Measurements from ENCODE around the gene XYLB.

DNA sequence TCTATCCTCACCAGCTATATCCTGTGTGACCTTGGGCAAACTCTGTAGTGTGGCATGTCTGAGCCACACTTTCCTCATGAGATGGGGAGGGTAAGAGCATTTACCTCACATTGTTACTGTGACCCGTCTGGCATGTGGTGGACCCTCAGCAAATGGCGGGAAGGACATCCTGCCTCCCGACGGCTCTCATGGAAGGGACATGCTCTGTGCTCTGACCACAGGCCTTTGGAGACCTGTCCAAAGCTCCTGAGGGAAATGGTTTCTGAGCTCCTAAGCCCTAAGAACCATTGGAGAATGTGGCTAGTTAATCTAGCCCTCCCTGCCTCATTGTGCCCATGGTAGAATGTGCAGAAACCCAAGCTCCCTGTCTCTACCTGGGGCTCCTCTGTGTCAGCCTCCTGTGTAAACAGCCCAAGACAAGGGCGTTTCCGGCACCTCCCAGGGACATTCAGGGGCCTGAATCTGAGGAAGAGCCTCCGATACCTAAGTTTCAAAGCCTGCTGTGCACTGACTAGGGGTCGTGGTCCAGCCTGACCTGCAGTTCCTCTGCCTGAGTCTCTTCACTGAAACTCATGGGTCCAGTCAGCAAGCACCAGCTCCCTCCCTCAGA, 29.0 kb downstream of the XYLB start:
- TF ChIP-seq CTCF (IDR thresholded peaks at IDR 0.05) (no peak), RAD21 (IDR thresholded peaks at IDR 0.05; ENCODE audit: low read length) (no peak), EZH2phosphoT487 (IDR thresholded peaks at IDR 0.05; ENCODE audit: borderline replicate concordance, low read depth) (no peak), POLR2AphosphoS5 (IDR thresholded peaks at IDR 0.05; ENCODE audit: low read depth, low read length) (no peak), EP300 (IDR thresholded peaks at IDR 0.05; ENCODE audit: borderline replicate concordance in 1 of 2, low read depth in 1 of 2, low read length in 1 of 2) (no peak), SMC3 (IDR thresholded peaks at IDR 0.05; ENCODE audit: low read depth, low read length) (no peak), MAX (IDR thresholded peaks at IDR 0.05; ENCODE audit: low read depth) (no peak), NFIC (IDR thresholded peaks at IDR 0.05; ENCODE audit: borderline replicate concordance) (no peak)
- TF ChIP-seq, protein P1, sequence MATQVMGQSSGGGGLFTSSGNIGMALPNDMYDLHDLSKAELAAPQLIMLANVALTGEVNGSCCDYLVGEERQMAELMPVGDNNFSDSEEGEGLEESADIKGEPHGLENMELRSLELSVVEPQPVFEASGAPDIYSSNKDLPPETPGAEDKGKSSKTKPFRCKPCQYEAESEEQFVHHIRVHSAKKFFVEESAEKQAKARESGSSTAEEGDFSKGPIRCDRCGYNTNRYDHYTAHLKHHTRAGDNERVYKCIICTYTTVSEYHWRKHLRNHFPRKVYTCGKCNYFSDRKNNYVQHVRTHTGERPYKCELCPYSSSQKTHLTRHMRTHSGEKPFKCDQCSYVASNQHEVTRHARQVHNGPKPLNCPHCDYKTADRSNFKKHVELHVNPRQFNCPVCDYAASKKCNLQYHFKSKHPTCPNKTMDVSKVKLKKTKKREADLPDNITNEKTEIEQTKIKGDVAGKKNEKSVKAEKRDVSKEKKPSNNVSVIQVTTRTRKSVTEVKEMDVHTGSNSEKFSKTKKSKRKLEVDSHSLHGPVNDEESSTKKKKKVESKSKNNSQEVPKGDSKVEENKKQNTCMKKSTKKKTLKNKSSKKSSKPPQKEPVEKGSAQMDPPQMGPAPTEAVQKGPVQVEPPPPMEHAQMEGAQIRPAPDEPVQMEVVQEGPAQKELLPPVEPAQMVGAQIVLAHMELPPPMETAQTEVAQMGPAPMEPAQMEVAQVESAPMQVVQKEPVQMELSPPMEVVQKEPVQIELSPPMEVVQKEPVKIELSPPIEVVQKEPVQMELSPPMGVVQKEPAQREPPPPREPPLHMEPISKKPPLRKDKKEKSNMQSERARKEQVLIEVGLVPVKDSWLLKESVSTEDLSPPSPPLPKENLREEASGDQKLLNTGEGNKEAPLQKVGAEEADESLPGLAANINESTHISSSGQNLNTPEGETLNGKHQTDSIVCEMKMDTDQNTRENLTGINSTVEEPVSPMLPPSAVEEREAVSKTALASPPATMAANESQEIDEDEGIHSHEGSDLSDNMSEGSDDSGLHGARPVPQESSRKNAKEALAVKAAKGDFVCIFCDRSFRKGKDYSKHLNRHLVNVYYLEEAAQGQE (IDR thresholded peaks at IDR 0.05; ENCODE audit: low read depth, low read length), result no peak
